Hepatocyte (in vitro differentiated cells): ENCODE measurements around the gene FHIP2A. TPM values are rescaled to one million over a fixed set of nuclear protein-coding genes. Genes with fewer than 3 reads are reported as not detected.
"Not testable (repeated sequence)": the region's sequence is repeated elsewhere in the genome, so short reads cannot be mapped to it uniquely, and the experiment has no call there.

Source experiments
- DNase-seq: peaks from one replicate; pipeline ENCODE4 v3.0.0-alpha.2; 2016; ENCODE audit warnings: low spot score
- H2AFZ ChIP-seq: fragments of 200-600 bp; sonication (generic); 2 replicates; pipeline ENCODE4 v1.6.0; 2016; ENCODE audit warnings: antibody characterized with exemption, mild to moderate bottlenecking
- H3K27ac ChIP-seq: fragments of 200-600 bp; sonication (generic); 2 replicates; pipeline ENCODE4 v1.5.1; 2016; ENCODE audit warnings: mild to moderate bottlenecking
- H3K27me3 ChIP-seq: fragments of 200-600 bp; sonication (generic); 2 replicates; pipeline ENCODE4 v1.6.1; 2016
- H3K36me3 ChIP-seq: fragments of 200-600 bp; sonication (generic); replicated peaks from 2 replicates; pipeline ENCODE4 v1.5.1; 2016; ENCODE audit warnings: low read depth; ENCODE audit not compliant: insufficient read depth
- H3K4me1 ChIP-seq: fragments of 200-600 bp; sonication (generic); 2 replicates; pipeline ENCODE4 v1.5.1; 2016; ENCODE audit warnings: mild to moderate bottlenecking, moderate library complexity; ENCODE audit not compliant: insufficient read depth
- H3K4me2 ChIP-seq: fragments of 200-600 bp; sonication (generic); 2 replicates; pipeline ENCODE4 v1.6.0; 2016
- H3K4me3 ChIP-seq: fragments of 200-600 bp; sonication (generic); 2 replicates; pipeline ENCODE4 v1.5.1; 2016; ENCODE audit warnings: mild to moderate bottlenecking
- H3K79me2 ChIP-seq: fragments of 200-600 bp; sonication (generic); 2 replicates; pipeline ENCODE4 v1.6.0; 2017; ENCODE audit warnings: mild to moderate bottlenecking
- H3K9me2 ChIP-seq: fragments of 200-600 bp; sonication (generic); replicated peaks from 2 replicates; pipeline ENCODE4 v1.6.0; 2017; ENCODE audit warnings: mild to moderate bottlenecking; ENCODE audit not compliant: insufficient read depth
- H3K9me3 ChIP-seq: fragments of 200-600 bp; sonication (generic); 2 replicates; pipeline ENCODE4 v1.5.1; 2016; ENCODE audit warnings: low read depth, mild to moderate bottlenecking
- H4K20me1 ChIP-seq: fragments of 200-600 bp; sonication (generic); 2 replicates; pipeline ENCODE4 v1.6.0; 2016; ENCODE audit warnings: mild to moderate bottlenecking; ENCODE audit not compliant: insufficient read depth, poor library complexity, severe bottlenecking
- EZH2 ChIP-seq: fragments of 200-600 bp; sonication (generic); IDR thresholded peaks from 2 replicates; pipeline ENCODE4 v1.6.1; 2016; ENCODE audit warnings: antibody characterized with exemption, mild to moderate bottlenecking, borderline replicate concordance
- EZH2phosphoT487 ChIP-seq: fragments of 200-600 bp; sonication (generic); IDR thresholded peaks from one replicate; pipeline ENCODE4 v1.6.1; 2018; ENCODE audit warnings: antibody characterized with exemption, mild to moderate bottlenecking, low read depth, moderate library complexity; ENCODE audit not compliant: unreplicated experiment, severe bottlenecking
- WGBS: methylation state at CpG from one replicate; pipeline ENCODE4 v1.1.6; 2016; ENCODE audit warnings: low lambda C conversion rate; ENCODE audit errors: missing lambda C conversion rate; 5-methylcytosine and 5-hydroxymethylcytosine counted together
- polyA plus RNA-seq: library from polyadenylated mRNA; unstranded; fragments of >200 nt; fragmentation: Nextera tagmentation; extraction: Ambion mirVana; gene quantifications from 2 replicates; pipeline ENCODE4 v1.2.1, GENCODE V29; 2016
- total RNA-seq: library from RNA; depleted of rRNA; stranded (reverse); fragments of >200 nt; gene quantifications from 2 replicates; pipeline ENCODE4 v1.2.3, GENCODE V29; 2014
- TF ChIP-seq, protein P1 (sequence below): fragments of 200-600 bp; sonication (generic); IDR thresholded peaks from 2 replicates; pipeline ENCODE4 v1.5.1; 2016; ENCODE audit warnings: antibody characterized with exemption, mild to moderate bottlenecking; ENCODE audit not compliant: poor library complexity

FHIP2A gene
- total and polyA plus RNA-seq, 2 experiments from 2014 or later: 9.5 to 24.6 TPM

DNA sequence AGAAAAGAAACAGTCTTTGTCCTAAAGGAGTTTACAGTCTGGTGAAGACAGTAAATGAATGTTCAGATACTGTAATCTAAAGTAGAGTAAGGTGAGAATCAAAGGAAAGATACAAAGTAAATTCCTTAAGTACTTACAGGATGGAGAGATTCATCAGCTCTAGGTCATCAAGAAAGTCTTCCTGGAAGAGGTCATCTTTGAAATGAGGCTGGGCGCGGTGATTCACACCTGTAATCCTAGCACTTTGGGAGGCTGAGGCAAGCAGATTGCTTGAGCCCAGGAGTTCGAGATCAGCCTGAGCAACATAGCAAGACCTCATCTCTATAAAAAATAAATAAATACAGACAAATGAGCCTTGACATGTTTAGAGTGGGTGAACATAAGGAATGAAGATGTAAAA lies 18.3 kb downstream of the FHIP2A start:
- Histone ChIP-seq H3K9me3 (no peaks in the 10 kb centered on the region), H2AFZ (no peak overlapping the region), H3K79me2 (peaks cover 8% of the 10 kb centered on the region), H3K36me3 (no peaks in the 10 kb centered on the region), H3K27me3 (no peaks in the 10 kb centered on the region), H4K20me1 (no peaks in the 10 kb centered on the region), H3K27ac (no peak overlapping the region), H3K4me2 (no peak overlapping the region), H3K4me3 (no peak overlapping the region), H3K9me2 (no peaks in the 10 kb centered on the region), H3K4me1 (no peaks in the 10 kb centered on the region)
- WGBS: 94% methylated on average over 3 of the region's 3 CpGs
- TF ChIP-seq EZH2 (no peak), EZH2phosphoT487 (no peak)
- TF ChIP-seq, protein P1, sequence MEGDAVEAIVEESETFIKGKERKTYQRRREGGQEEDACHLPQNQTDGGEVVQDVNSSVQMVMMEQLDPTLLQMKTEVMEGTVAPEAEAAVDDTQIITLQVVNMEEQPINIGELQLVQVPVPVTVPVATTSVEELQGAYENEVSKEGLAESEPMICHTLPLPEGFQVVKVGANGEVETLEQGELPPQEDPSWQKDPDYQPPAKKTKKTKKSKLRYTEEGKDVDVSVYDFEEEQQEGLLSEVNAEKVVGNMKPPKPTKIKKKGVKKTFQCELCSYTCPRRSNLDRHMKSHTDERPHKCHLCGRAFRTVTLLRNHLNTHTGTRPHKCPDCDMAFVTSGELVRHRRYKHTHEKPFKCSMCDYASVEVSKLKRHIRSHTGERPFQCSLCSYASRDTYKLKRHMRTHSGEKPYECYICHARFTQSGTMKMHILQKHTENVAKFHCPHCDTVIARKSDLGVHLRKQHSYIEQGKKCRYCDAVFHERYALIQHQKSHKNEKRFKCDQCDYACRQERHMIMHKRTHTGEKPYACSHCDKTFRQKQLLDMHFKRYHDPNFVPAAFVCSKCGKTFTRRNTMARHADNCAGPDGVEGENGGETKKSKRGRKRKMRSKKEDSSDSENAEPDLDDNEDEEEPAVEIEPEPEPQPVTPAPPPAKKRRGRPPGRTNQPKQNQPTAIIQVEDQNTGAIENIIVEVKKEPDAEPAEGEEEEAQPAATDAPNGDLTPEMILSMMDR: no peak
- no peak for DNase-seq

DNA sequence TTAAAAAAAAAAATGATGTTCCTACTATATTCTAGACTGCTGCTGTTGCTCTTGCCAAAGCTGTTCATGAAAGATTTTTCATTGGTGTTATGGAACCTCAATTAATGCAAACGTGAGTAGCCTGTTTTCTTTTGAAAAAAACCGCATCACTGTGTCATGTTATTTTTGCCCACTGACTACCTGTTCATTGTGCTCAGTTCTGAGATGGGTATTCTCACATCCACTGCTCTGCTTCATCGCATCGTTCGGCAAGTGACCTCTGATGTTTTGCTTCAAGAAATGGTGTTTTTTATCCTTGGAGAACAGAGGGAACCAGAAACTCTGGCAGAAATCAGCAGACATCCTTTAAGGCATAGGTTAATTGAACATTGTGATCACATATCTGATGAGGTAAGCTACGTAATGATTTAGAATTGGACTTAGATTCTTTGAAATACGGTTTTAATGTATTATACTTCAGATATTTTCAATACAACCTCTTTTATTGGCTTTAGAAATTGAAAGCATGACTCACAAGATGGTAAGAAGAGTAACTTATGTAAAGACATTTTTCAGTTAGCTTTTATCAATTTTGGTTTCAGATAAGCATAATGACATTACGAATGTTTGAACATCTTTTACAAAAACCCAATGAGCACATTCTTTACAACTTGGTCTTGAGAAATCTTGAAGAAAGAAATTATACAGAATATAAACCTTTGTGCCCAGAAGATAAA lies 24.6 kb downstream of the FHIP2A start:
- H3K79me2 ChIP-seq: no peaks in the 10 kb centered on the region
- no peaks in the 10 kb centered on the region for H3K4me1 ChIP-seq
- H3K36me3 ChIP-seq: no peaks in the 10 kb centered on the region
- DNase-seq: no peak
- no peaks in the 10 kb centered on the region for H3K9me3 ChIP-seq
- H3K9me2 ChIP-seq: no peaks in the 10 kb centered on the region
- no peaks in the 10 kb centered on the region for H3K27me3 ChIP-seq
- 88% methylated on average over 8 of the region's 8 CpGs for WGBS
- no peak overlapping the region for H3K4me2 ChIP-seq
- H3K4me3 ChIP-seq: no peak overlapping the region
- no peaks in the 10 kb centered on the region for H4K20me1 ChIP-seq
- no peak overlapping the region for H3K27ac ChIP-seq
- TF ChIP-seq EZH2: no peak
- TF ChIP-seq EZH2phosphoT487: no peak
- TF ChIP-seq, protein P1: no peak
- H2AFZ ChIP-seq: no peak overlapping the region

DNA sequence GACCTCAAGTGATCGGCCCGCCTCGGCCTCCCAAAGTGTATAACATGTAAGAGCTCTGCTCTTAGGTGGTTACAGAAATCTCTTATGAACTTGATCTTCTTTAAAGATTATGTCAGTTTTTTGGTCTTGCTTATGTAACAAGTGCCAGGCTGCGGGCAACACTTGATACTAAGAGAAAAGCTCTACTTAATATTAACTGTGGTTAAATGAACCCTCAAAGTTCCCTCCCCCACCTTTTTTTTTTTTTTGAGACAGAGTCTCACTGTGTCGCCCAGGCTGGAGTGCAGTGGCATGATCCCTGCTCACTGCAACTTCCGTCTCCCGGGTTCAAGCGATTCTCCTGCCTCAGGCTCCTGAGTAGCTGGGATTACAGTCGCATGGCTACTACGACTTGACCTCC lies 25.9 kb downstream of the FHIP2A start:
- WGBS: 86% methylated on average over 10 of the region's 10 CpGs
- H3K36me3 ChIP-seq: not testable (repeated sequence)

DNA sequence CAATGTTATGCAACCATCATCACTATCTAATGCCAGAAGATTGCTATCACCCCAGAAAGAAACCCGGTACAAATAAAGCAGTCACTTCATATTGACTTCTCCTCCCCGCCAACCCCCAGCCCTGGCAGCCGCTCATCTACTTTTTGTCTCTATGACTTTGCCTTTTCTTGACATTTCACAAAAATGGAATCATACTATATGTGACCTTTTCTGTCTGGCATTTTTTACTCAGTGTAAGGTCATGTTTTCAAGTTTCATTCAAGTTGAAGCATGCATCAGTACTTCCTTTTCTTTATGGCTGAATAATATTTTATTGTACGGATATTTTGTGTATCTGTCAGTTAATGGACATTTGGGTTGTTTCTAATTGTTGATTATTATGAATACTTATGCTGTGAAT lies 28.1 kb downstream of the FHIP2A start:
- Histone ChIP-seq H2AFZ (no peak overlapping the region), H3K4me2 (no peak overlapping the region), H3K27ac (no peak overlapping the region), H3K36me3 (no peaks in the 10 kb centered on the region), H3K4me1 (no peaks in the 10 kb centered on the region), H4K20me1 (no peaks in the 10 kb centered on the region), H3K27me3 (no peaks in the 10 kb centered on the region), H3K4me3 (no peak overlapping the region), H3K79me2 (no peaks in the 10 kb centered on the region), H3K9me2 (no peaks in the 10 kb centered on the region), H3K9me3 (no peaks in the 10 kb centered on the region)
- DNase-seq: no peak
- TF ChIP-seq, protein P1: no peak
- TF ChIP-seq EZH2 (no peak), EZH2phosphoT487 (no peak)
- WGBS: 99% methylated on average over 4 of the region's 4 CpGs

More for the DNA sequence above, 25.9 kb downstream of the FHIP2A start:
- not testable (repeated sequence) for H3K27ac ChIP-seq, H3K4me3 ChIP-seq, H3K27me3 ChIP-seq, H3K9me2 ChIP-seq, H3K4me1 ChIP-seq, H3K9me3 ChIP-seq, DNase-seq, H2AFZ ChIP-seq, H3K4me2 ChIP-seq, H4K20me1 ChIP-seq, H3K79me2 ChIP-seq
